Right atrium auricular region (tissue), 2 donors: ENCODE results near the gene TTLL12. TPM values are rescaled to one million over a fixed set of nuclear protein-coding genes. Genes with fewer than 3 reads are reported as not detected.

Experiments
- DNase-seq: peaks from one replicate; pipeline ENCODE4 v3.0.0-alpha.2; 2019; ENCODE audit warnings: low spot score
- H3K27ac ChIP-seq, 2 donors: fragments of 200-600 bp; sonication (generic); 1 replicate in 1 of 2; 2 replicates in 1 of 2; pipeline ENCODE4 v1.5.1; 2016 to 2019
- H3K27me3 ChIP-seq, 2 donors: fragments of 200-600 bp; sonication (generic); one replicate each; pipeline versions ENCODE4 v1.5.1 to v1.6.0; 2017 to 2019
- H3K36me3 ChIP-seq: fragments of 200-600 bp; sonication (generic); one replicate; pipeline ENCODE4 v1.5.1; 2016
- H3K4me1 ChIP-seq, 2 donors: fragments of 200-600 bp; sonication (generic); one replicate each; pipeline versions ENCODE4 v1.5.1 to v1.6.0; 2017 to 2019
- H3K4me3 ChIP-seq, 2 donors: fragments of 200-600 bp; sonication (generic); 1 replicate in 1 of 2; 2 replicates in 1 of 2; pipeline ENCODE4 v1.5.1; 2017 to 2019; ENCODE audit warnings: mild to moderate bottlenecking in 1 of 2, moderate library complexity in 1 of 2
- H3K9me3 ChIP-seq, 2 donors: fragments of 200-600 bp; sonication (generic); one replicate each; pipeline ENCODE4 v1.5.1; 2019
- CTCF ChIP-seq, 2 donors: fragments of 200-600 bp; sonication (generic); IDR thresholded peaks; one replicate each; pipeline ENCODE4 v1.5.1; 2019; ENCODE audit warnings: antibody characterized with exemption in 2 of 2
- total RNA-seq, 2 donors: library from RNA; depleted of rRNA; stranded (reverse); fragments of >200 nt; gene quantifications; one replicate each; pipeline ENCODE4 v1.1.0, GENCODE V29; 2016

Gene TTLL12
- total RNA-seq, 2 donors from 2014 or later, result 11.4 to 15.1 TPM

GRCh38 chr22:43208703-43209522 is 22.0 kb upstream of the TTLL12 start:
- H3K36me3 ChIP-seq, result no peaks in the 10 kb centered on the region

GRCh38 chr22:43207849-43208702 is 21.1 kb upstream of the TTLL12 start:
- H3K36me3 ChIP-seq, result no peaks in the 10 kb centered on the region
- DNase-seq, result no peak

More at GRCh38 chr22:43208703-43209522, 22.0 kb upstream of the TTLL12 start:
- H3K4me3 ChIP-seq, result no peak overlapping the region
- no peaks in the 10 kb centered on the region for H3K4me1 ChIP-seq
- H3K27ac ChIP-seq, result no peak overlapping the region
- H3K27me3 ChIP-seq, result no peaks in the 10 kb centered on the region
- TF ChIP-seq CTCF (IDR thresholded peaks at IDR 0.05), result no peak
- no peak for DNase-seq
- no peaks in the 10 kb centered on the region for H3K9me3 ChIP-seq

GRCh38 chr22:43207386-43207785 is 20.5 kb upstream of the TTLL12 start:
- no peaks in the 10 kb centered on the region for H3K4me1 ChIP-seq
- no peaks in the 10 kb centered on the region for H3K27me3 ChIP-seq
- no peak for TF ChIP-seq CTCF (IDR thresholded peaks at IDR 0.05)
- no peak for DNase-seq
- no peak overlapping the region for H3K27ac ChIP-seq
- no peaks in the 10 kb centered on the region for H3K9me3 ChIP-seq
- no peaks in the 10 kb centered on the region for H3K36me3 ChIP-seq
- no peak overlapping the region for H3K4me3 ChIP-seq

More at GRCh38 chr22:43207849-43208702, 21.1 kb upstream of the TTLL12 start:
- Histone ChIP-seq H3K9me3 (no peaks in the 10 kb centered on the region), H3K27ac (no peak overlapping the region), H3K4me1 (no peaks in the 10 kb centered on the region), H3K4me3 (no peak overlapping the region), H3K27me3 (no peaks in the 10 kb centered on the region)
- no peak for TF ChIP-seq CTCF (IDR thresholded peaks at IDR 0.05)

- H3K4me3 ChIP-seq, result no peak overlapping the region
- H3K9me3 ChIP-seq, result no peaks in the 10 kb centered on the region
- DNase-seq, result no peak
- TF ChIP-seq CTCF (IDR thresholded peaks at IDR 0.05), result no peak
- no peak overlapping the region for H3K27ac ChIP-seq
- H3K27me3 ChIP-seq, result no peaks in the 10 kb centered on the region
- H3K36me3 ChIP-seq, result no peaks in the 10 kb centered on the region
- H3K4me1 ChIP-seq, result no peaks in the 10 kb centered on the region
Observed at GRCh38 chr22:43206509-43207161, 19.7 kb upstream of the TTLL12 start.

GRCh38 chr22:43205748-43206508 is 19.0 kb upstream of the TTLL12 start:
- no peak for TF ChIP-seq CTCF (IDR thresholded peaks at IDR 0.05)

More at GRCh38 chr22:43205748-43206508, 19.0 kb upstream of the TTLL12 start:
- Histone ChIP-seq H3K36me3 (no peaks in the 10 kb centered on the region), H3K27ac (no peak overlapping the region), H3K9me3 (no peaks in the 10 kb centered on the region), H3K27me3 (no peaks in the 10 kb centered on the region), H3K4me3 (no peak overlapping the region), H3K4me1 (no peaks in the 10 kb centered on the region)
- DNase-seq, result no peak
